GM18861 (cell line): ENCODE data around the gene COMMD1.
"Not testable (repeated sequence)": the region's sequence is repeated elsewhere in the genome, so short reads cannot be mapped to it uniquely, and the experiment has no call there.

ENCODE experiments used
- ATAC-seq: cut with Tn5 transposase; IDR thresholded peaks from one replicate; pipeline ENCODE4 v1.9.1; 2021; ENCODE audit not compliant: unreplicated experiment

Gene COMMD1

DNA sequence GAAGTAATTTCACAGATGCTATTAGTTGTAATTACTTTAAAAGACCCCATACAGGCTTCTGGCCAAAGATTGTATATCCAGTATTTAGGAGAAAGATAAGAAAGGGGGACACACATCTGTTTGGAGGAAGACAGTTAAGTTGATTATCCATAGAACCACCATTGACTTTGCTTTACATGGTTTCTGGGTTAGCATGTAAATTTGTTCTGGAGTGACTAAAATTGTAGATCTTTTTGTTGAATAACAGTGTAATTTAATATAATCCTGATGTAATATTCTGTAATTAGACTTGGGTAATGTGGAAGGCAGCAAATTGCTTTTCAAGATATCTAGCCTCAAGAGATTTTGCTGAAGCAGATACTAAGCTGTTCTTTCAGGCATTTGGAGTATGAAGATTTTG, 17.2 kb downstream of the COMMD1 start:
- ATAC-seq: no peak

DNA sequence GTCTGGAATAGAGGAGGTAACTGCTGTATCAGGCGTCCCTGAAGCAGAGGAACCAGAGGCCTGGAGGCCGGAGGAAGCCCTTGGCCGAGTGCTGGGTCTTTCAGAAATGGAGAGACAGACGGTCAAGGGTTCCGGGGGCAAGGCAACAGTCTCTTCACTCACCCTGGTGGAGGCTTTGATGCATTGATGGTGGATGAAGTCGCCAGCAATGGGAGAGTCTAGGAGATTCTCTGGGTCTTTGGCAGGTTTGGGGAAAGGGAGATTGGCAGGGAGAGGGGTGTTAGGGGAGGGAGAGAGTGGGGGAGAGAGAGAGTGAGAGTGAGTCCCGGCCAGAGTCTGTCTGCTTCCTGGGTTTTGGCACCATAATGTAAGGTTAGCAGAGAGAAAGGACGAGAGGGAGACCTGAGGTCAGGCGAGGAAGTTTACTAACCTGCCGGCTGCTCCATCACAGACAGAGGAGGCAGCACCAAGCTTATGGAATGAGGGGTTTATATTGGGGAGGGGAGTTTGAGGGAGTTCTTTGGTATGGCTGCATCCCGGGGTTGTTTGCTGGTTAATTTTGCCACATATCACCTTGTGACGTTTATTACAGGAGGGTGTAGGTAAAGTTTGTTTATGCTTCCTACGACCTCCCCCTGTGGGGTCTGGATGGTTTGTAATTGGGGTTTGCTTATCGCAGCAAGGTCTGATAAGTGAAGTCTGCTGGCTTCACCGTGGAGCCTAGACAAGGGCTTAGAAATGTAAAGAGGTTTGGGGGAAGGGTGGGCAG, 19.6 kb downstream of the COMMD1 start:
- no peak for ATAC-seq

DNA sequence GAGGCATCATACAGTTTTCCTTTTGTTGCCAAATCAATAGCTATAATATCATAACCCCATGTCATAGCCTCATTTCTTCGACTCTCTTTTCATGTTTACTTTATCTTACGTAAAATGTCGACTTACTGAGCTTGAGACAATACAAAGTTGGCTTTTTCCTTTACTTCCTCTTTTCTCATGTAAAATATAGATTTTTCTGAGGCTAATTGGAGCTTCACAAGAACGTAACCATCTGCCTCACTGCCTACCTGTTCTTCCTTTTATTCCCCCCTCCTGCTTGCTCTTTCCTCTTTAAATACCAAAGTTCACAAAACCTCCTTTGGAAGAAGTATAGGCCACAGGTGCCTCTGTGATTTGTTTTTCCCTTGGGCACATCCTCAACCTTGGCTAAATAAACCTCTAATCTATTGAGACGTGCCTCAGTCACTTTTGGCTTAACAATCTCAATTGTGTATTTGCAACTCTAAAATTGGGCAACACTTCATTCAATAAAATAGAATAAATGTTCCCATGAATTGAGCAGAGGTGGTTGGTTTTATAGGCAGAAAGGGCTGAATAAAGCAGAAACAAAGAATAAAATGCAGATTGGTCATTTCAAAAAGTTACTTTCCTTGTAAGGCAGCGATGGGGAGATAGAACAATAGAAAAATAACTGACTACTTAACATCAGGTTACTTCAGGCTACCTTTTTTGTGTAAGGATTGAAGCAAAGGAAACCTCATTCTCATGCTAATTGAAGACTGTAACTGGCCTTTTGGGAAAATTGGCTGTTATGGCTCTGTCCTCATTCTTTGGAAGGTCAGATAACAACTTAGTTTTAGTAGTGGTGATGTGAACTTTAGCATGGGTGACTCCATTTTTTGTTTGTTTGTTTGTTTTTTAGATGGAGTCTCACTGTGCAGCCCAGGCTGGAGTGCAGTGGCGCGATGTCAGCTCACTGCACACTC, 21.3 kb downstream of the COMMD1 start:
- ATAC-seq: no peak

DNA sequence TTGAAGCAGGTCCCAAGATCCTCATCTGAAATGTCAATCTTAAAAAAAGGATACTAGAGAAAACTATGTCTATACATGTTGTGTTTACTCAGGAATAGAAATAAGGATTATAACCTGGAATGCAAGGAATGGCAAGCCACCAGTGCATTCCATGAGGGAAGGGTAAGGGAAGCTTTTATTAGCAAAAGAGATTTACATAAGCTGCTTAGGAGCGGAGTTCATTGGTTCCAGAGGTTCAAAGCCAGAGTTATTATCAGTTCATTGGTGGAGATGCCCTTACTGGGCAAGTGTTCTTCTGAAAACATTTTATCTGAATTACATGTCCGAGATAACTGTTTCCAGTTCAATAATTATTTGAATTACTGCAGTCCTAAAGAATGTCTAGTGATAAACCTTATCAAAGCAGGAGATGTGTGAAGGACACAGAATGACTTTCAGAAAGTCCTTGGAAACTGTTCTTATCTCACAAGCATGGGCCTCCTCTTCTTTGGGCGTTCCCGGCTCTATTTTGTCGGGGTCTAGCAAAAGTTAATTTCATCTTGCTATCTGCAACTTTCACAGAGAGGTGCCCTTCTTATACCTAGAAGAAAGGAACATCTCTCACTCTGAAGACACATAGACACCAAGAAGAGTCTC, 23.5 kb downstream of the COMMD1 start:
- no peak for ATAC-seq

DNA sequence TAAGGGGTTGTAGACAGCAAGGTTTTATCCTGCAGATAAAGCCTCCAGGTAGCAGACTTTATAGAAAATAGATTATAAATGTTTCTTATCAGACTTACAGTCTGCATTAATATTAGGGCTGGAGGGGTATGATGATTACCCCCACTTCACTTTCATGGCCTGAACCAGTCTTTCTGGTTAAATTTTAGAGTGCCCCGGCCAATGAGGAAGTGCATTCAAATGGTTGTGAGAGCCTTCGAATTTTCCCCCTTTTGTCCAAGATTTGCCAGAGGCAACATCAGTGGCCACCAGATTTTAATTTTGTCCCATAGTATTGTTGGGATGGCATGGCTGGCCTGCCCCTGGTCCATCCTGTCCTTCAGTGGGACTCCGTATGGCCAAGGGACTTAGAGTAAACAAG, 31.6 kb downstream of the COMMD1 start:
- no peak for ATAC-seq

DNA sequence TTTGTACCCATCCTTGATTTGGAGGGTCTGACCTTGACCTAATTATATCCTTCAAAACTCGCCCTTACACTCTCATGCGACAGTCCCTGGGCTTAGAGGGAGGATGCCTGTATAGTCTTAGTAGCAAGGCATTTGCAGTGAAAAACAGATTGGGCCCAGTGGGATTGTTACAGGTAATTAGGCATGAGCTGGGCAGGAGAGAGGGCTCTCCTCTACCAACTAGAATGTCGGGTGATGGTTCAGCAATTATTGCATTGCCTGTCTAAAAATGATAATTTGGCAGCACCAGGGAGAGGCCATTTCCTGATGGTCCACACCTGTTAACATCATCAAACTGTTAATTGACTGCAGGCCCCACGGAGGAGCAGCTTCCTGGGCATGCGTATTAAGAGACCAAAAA, 32.4 kb downstream of the COMMD1 start:
- ATAC-seq: no peak

DNA sequence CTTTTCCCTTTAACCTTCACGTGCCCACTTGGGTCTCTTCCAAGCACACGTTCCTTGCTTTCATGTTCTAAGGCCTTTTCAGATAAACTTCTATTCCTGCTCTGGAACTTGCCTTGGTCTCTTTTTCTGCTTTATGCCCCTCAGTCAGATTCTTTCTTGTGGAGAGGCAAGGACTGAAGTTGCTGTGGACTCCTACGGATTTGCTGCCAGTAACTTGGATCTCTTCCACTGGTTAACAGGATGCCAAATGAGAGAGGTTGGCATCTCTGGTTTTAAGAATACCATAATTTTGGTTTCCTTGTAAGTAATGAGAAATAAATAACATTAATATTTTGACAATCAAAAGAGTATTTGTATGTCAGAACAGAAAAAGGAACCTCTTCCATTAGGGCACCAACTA, 33.0 kb downstream of the COMMD1 start:
- no peak for ATAC-seq

DNA sequence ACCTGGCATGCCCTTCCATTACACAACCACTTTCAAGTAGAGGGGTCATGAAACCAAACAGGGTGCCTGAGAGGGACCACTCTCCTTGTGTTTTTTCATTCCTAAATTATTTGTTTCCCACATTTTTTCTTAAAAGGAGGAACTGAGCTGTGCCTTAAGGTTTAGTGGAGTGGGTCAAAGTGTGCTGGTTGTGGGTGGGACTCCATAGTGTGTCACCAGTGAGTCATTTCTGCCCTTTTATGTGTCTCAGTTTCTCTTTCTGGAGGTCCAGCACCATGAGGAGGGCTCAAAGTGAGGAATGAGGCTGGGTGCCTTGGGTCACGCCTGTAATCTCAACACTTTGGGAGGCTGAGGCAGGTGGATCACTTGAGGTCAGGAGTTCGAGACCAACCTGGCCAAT, 37.8 kb downstream of the COMMD1 start:
- ATAC-seq: no peak

DNA sequence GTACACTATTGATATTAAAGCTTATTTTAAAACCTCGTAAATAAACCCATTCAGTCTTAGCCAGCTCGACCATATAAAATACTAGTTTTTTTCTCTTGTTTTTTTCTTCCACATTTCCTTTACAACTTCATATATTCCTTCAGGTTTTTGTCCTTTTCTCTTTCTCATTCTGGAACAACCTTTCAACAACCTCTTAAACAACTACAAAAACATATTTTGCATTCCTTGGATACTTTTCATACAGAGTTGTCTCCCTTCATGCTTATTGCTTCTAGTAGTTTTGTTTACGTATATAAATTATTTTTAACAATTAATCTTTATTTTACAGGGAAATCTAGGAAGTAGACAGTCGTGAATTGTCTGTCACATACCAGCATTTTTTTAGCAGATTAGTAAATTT, 41.2 kb downstream of the COMMD1 start:
- no peak for ATAC-seq

DNA sequence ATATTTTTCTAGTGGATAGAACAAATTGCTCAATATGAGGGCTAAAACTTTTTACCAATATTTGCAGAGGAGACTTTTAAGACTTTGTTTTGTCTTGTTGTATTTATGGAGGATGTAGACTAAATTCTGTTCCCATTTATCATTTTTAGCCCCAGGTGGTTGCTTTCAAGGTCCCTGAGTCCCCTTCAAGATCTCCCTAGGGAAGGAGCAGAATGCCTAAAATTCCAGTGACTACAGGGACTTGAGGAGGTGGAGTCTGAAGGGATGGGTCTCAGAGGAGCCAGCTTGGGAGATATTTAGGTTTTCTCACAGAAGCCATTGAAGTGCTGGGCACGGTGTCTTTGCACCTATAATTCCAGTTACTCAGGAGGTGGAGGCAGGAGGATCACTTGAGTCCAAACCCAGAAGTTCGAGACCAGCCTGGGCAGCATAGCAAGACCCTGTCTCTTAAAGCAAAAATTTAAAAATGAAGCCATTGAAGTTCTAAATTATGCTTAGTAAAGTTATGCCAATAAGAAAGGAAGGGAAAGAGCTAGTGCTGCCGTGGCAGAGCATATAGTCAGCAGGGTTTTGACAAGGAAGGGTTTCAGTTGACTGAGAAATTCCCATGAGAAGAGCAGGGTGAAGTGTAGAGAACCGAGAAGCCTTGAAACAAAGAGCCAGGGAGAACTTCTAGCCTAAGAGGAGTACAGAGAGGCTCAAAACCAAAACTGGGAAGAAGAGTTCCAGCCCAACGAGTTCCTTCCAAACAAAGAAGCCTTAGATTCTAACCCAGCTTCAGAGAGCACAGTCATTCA, 43.4 kb downstream of the COMMD1 start:
- ATAC-seq: no peak

DNA sequence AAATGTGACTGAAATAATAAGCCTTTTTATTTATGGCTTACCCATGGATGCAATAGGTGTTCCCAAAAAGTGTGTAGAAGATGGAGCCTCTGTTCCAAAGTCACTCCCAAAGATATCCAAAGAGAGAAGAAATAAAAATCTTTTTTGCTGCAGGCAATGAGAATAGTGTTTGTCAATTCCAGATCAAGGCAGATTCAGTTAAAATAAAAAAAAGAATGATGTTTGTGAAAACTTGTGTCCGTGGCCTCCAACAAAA, 43.9 kb downstream of the COMMD1 start:
- no peak for ATAC-seq

DNA sequence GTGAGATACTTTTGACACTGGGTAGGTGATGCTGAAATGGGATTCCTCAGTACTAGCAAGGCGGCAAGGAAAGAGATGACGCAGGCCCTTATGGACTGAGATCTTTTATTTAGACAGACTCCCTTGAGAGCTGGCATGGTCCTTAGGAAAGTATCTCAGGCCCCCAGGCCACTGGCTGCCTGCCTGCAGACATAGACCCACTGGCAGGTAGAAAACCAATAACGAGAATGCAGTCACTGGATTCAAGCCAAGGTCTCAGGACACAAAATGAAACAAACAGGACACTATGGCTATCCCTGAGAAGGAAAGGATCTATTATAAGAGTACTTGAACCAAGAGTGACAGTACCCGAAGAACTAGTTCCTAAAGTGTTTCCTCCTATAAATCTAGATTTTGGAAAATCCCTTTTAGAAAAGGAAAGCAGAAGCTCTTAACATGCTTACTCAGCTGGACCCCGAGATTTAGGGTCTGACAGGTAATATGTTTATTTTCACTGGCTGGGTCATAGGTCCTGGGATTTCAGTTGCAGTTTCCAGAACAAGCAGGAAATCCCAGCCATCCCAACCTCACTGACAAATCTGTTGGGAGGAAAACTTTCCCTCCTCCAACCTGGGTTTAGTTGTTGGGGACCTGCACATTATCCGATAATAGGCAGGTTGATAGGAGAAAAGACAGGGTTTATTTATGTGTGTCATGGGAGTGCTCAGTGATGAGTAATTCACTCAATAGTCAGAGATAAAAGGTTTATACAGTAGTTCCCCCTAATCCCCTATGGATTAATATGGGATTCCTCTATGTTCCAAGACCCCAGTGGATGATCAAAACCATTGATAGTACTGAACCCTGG, 44.5 kb downstream of the COMMD1 start:
- no peak for ATAC-seq

DNA sequence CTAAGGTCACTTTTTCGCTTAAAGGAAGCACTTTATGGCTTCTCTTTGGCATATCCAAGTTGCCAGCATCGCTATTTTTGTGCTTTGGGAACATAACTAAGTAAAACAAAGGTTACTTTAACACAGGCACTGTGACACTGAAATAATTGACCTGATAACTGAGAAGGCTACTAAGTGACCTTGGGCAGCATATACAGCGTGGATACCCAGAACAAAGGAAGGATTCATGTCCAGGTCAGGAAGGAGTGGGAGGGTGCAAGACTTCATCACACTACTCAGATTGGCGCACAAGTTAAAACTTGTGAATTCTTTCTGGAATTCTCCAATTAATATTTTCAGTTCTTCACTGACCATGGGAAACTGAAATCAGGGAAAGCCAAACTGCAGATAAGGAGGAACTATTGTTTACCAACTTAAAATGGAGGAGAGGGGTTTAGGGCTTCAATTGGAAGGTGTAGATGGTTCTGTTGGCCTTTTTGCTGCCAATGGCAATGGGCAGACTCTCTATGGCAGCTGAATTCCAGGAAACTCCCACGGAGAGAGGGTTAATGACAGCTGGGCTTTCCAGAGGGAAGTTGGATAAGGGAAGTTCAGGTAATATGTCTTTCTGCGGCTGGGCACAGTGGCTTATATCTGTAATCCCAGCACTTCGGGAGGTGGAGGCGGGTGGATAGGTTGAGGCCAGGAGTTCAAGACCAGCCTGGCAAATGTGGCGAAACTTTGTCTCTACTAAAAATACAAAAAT, 45.3 kb downstream of the COMMD1 start:
- no peak for ATAC-seq

DNA sequence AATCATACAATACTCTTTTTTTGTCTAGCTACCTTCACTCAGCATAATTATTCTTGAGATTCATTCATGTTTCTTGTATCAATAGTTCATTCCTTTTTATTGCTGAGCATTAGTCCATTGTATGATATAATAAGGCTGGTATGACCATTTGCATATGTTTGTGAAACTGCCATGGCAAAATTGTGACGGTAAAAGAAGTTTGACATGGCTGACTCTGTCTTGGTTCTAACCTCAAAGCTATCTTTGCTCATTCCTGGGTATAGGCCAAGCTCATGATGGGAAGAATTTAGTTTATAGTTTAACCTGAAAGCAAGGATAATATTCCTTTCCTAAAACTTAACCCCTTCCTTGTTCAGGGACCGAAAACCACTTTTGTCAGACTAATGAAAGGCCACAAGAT, 46.4 kb downstream of the COMMD1 start:
- no peak for ATAC-seq

DNA sequence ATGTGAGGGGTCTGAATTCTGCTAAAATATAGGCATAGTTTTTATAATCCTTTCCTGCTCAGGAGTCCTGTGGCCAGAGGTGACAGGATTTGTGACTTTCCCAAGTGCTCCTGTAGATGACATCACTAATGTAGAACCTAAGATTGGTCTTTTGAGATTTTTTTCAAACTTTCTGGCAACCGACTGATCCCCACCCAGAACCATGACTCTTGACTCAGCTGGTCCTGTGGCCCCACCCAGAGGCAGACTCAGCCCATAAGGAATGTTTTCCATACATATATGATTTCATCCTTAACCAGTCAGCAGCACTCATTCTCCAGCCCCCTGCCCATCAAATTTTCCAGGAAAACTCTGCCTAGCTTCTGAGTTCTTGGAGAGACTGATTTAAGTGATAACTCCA, 46.8 kb downstream of the COMMD1 start:
- no peak for ATAC-seq

DNA sequence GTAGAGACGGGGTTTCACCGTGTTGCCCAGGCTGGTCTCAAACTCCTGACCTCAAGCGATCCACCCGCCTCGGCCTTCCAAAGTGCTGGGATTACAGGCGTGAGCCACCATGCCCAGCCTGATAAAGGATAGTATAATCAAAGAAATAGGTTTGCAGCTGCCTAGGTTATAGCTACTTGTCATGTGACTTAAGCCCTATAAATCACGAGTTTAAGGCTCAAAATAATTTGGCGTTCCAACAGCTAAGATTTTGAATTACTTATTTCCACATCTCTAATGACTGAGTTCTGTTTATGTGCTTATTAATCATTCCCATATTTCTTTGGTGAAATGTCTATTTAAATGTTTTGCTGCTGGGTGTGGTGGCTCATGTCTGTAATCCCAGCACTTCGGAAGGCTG, 49.4 kb downstream of the COMMD1 start:
- not testable (repeated sequence) for ATAC-seq

DNA sequence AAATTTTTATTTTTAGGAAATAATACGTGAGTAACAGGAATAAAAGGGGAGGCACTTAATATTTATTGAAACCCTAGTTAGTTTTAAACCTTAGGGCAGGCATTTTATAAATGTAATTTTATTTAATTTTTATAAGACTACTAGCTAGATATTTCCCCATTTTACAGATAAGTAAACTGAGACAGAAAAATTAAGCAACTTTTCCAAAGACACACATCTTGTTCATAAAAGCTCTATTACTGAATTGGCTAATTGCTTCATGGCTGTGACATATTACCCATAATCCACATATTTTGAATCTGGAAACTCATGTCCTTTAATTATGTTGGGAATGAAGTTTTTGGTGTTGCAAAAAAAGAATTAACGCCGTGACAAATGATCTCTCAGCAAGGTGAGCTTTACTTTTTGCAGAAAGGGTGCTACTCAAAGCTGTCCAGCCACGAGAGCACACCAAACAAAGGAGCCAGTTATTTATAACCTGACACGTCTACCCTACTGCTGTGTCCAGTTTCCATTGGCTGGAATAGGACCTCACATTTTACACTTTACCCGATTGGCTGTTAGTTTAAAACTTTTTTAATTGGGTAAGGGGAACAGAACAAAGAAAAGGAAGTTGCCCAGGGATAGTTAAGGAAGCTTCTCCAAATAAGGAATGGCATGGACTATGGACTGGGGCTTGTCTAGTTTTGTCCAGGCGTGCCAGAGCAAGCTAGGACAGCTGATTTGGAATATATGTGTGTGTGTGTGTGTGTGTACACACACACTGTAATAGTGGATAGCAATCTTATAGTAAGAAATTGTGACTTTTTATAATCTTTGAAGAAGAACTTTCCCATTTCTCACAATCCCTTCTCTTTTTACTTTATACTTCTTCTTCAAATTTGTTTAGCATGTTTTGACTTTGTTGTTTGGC, 54.2 kb downstream of the COMMD1 start:
- ATAC-seq: no peak

DNA sequence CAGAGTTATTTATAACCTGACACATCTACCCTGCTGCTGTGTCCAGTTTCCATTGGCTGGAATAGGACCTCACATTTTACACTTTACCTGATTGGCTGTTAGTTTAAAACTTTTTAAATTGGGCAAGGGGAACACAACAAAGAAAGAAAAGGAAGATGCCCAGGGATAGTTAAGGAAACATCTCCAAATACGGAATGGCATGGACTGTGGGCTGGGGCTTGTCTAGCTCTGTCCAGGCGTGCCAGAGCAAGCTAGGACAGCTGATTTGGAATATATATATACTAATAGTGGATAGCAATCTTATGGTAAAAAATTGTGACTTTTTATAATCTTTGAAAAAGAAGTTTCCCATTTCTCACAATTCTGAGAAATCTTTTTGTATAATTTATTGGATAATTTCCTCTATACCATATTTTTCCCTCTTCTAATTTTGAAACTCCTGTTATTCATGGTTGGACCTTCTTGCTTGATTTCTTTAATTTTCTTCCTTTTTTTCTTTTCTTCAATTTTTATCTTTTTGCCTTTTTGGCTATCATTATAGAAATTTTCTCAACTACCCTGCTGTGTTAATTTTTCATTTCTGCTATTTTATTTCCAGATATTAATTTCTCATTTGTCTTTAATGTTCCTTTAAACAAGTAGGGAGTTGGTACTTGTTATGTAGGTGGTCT, 55.9 kb downstream of the COMMD1 start:
- ATAC-seq: no peak
